ENCODE data around the gene NME5.
"Not testable (repeated sequence)": the region's sequence is repeated elsewhere in the genome, so short reads cannot be mapped to it uniquely, and the experiment has no call there.

The NME5 gene

DNA sequence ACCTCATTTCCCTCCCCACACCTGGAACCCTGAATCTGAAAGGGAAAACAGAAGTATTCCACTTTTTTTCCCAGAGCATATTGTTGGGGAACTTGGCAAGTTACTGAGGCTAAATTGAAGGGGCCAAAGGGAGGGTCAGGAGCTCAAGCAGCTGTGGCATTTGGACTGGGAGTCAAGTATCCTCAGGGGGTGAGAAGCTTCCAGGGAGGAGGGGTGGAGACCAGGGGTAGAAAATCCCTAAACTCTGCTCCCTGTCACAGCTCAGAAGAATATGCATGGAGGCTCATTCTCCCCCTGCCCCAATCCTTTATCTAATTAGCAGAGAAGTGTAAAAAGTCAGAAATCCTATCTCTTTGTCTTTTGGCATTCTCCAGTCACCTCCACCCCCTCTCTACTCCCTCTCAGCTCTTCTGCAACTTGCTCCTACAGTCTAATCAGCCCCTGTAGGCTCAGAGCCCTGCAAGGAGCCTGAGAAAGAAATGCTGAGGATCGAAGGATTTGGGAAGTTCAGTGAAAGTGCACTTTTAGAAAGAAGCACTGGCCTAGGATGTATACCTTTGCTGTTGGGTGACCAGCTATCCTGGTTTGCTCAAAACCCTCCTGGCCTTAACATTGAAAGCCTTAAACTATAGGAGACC, 61.1 kb downstream of the NME5 start:
- no peak for DNase-seq (ENCODE audit: low spot score)

DNA sequence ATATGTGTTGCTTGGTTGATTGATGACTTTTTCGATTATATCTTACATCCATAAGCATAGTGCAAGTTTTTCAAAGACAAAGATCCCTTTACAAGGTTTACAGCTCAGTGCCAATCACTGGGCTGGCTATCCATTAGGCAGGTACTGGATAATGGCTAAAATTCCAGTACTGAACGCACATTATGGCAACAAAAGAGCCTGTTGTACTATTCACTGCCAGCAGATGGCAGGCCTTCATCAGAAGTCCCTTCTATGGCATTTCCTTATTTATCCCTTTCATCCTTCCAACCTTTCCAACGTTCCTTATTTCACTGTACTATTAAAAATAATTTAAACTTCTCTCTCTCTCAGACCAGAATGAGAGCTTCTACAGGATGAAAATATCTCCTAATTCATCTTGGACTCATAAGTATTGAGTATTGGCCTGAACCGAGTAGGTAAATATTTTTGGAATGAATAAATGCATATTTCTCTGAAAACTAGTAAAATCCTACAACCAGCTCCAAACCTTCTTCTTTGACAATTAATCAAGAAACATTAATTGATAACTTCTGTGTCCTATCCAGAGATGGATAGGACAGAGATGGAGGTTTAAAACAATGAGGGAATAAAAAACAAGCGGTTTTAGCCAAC, 62.0 kb downstream of the NME5 start:
- DNase-seq (ENCODE audit: low spot score), result peak; percentile 71

- not testable (repeated sequence) for DNase-seq (ENCODE audit: low spot score)
These were observed 69.2 kb downstream of the NME5 start for GRCh38 chr5:138070026-138070425.

DNA sequence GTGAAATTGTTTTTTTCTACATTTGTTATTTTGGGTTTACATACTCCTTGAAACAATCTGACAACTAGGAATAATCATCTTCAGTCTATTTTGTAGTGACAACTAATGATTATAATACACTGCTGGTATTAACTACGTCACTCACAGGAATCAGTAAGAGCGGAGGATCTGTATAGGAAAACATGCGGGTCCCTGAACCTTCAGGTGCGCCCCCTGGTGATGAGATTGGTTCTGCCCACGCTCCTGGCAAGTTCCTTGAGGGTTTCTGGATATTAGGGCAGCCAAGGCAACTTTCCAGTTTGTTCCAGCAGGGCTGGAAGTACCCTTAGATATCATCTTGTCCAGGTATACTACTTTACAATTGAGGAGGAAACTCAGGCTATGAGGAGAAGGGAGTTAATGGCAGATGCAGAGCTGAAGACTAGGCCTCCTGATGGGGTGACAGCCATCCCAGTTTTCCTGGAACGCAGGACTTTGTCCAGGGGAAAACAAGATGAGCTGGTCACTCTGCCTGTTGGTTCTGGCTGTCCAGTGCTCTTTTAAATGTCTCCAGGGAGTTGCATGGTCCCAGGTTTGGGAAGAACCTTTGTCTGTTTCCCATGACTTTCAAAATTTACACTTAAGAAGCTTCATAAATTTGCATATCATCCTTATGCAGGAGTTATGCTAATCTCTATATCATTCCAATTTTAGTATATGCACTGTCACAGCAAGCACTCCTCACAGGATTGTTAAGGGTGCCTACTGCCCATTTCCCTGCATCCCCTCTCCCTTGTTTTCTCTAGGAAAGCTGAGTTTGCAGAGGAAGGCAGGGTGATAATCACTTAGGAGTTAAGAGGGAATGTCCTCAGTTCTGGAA, 70.3 kb downstream of the NME5 start:
- peak; percentile 78 for DNase-seq (ENCODE audit: low spot score)

GRCh38 chr5:138067945-138068344, 71.3 kb downstream of the NME5 start:
- no peak for DNase-seq (ENCODE audit: low spot score)

Data from NAMALWA (cell line).